EL (cell line): Measurements from ENCODE around the gene ZNF484.
"Not testable (repeated sequence)": the region's sequence is repeated elsewhere in the genome, so short reads cannot be mapped to it uniquely, and the experiment has no call there.

Source experiments
- DNase-seq: peaks from one replicate; pipeline ENCODE4 v3.0.0-alpha.2; 2016

Gene ZNF484

DNA sequence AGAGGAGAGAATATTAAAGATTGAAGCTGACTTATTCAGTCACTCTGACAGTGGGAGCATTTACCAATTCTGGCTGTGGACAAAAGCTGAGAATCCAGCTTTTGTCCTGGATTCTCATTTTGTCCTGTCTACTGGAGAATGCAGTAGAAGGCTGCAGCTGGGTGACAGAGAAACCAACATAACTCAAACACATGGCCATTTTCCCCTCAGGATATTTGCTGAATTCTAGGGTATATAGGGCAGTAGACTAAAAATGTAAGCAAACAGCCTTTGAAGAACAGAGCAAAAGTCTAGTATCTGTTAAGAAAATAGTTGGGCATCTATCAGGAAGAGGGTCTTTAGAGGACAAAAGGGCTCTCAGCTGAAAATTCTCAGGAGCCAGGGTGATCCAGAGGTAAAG is 20.6 kb downstream of the ZNF484 start:
- no peak for DNase-seq

DNA sequence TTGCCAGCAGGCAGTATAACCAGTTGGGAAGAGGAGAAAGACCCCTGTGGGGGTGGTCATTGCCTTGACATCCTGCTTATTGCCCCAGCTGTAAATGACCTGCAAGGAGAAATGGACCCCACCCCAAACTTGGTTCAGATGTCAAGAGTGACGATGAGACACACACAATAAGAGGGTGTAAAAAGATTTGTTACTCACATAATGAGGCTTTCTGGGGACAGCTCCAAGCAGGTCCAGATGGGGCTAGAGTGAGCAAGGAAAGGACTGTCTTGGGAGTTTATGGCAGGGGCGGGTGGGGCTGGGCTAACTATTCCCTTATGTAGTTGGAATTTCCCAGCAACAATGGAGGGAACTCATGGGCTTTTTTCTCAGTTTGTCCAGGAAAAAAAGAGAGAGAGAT is 24.1 kb downstream of the ZNF484 start:
- no peak for DNase-seq

DNA sequence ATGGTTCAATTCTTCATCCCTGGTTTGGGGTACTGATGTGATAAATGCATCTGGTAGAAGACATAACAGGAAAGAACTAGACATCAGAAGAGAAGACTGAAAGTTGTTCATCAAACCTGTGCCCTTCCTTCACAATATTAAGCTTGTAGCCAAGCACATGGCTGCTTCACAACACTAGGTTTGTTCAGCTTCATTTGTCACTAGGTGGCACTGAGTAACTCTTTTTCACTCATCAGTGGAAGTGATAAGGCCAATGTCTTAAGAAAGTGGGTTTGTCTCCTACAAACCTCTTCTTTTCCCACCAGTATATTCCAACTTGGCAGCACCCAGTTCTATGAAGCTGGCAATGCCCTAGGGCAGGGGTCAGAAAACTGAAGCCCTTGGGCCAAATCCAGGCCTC is 26.9 kb downstream of the ZNF484 start:
- DNase-seq, result no peak

DNA sequence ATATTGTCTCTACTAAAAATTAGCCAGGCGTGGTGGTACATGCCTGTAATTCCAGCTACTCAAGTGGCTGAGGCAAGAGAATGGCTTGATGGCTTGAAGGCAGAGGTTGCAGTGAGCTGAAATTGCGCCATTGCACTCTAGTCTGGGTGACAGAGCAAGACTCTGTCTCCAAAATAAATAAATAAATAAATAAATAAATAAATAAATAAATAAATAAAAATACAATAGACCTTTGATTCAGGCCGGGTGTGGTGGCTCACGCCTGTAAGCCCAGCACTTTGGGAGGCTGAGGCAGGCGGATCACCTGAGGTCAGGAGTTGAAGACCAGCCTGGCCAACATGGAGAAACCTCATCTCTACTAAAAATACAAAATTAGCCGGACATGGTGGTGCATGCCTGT is 29.1 kb downstream of the ZNF484 start:
- DNase-seq, result not testable (repeated sequence)

DNA sequence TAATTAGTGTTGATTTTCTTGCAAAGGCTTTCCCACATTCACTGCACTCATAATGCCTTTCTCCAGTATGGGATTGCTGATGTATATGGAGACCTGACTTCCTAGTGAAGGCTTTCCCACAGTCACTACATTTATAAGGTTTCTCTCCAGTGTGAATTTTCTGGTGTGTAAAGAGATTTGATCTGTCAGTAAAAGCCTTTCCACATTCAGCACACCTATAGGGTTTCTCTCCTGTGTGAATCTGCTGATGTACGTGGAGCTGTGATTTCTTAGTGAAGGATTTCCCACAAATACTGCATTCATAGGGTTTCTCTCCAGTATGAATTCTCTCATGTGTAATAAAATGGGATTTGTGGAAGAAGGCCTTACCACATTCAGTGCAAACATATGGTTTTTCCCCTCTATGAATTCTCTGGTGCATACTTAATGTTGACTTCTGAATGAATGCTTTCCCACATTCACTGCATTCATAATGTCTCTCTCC is 31.1 kb downstream of the ZNF484 start:
- no peak for DNase-seq

DNA sequence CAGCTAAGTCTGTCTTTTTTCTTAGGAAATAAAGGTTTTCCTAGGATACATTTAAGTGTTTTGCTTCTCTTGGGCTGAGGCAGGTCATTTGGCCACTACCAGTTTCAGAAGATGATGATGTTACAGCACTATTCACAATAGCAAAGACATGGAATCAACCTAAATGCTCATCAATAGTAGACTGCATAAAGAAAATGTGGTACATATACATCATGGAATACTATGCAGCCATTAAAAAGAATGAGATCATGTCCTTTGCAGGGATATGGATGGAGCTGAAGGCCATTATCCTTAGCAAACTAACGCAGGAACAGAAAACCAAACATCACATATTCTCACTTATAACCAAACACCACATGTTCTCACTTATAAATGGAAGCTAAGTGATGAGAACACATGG is 39.4 kb downstream of the ZNF484 start:
- DNase-seq, result not testable (repeated sequence)

DNA sequence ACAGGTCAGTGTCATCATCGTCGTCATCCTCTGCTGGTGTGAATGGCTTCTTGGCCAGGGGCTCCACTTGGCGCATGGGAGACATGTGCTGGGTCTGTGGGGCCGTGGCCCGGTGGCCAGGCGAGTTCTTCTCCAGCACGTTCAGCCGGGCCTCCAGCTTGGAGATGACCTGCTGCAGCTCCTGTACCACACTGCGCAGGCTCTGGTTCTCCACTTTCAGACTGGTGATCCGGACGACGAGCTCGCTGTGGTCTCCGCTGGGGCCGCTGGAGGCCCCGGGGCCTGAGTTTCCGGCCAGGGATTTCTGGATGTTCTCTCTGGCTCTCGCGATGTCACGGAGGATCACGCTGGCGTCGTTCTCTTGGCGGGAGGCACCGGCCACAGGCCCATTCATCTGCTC is 40.6 kb downstream of the ZNF484 start:
- no peak for DNase-seq

DNA sequence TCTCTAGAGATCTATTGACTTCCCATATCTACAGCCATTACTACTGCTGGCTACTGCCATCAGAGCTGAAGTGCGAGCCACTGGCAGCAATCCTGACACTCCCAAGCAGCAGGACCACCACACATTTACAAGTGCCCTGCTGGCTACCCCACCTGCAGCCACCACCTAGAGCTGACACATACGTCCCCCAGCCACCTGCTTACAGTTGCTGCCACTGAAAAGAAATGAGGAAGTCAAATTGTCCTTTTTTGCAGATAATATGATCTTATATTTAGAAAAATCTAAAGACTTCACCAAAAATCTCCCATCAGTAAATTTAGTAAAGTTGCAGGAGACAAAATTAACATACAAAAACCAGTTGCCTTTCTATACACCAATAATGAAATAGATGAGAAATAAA is 48.4 kb downstream of the ZNF484 start:
- DNase-seq, result no peak

DNA sequence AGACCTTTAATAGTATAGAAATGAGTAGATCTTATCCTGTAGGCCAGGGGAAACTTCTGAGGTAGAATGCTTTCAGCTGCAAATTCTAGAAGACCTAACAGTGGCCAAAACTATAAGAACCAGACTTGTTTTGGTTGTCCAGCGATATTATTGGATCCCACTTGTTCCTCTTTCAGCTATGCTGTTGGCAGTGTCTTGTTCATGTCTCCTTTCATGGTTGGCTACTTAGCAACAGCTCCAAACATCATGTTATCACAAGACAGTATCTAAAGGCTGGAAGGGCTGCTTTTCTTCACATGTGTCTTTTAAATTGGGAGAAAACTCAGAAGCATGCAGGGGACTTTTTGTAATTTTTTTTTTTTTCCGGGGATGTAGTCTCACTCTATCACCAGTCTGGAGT is 52.8 kb downstream of the ZNF484 start:
- not testable (repeated sequence) for DNase-seq

DNA sequence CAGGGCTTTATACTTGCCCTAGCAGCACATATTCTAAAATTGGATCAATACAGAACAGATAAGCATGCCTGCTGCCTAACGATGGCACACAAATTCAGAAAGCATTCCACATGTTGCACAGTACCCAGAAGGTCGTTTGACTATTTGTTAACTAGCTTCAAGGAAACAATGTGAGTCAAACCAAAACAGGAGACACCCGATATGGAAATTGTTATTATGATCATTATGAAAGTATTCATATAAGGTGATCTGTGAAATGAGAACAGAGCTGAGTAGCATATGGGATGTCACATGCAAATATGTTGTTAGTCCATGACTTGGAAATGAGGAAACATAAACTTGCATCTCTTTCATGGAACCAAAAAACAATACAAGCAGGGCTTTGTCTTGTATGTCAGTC is 56.9 kb downstream of the ZNF484 start:
- no peak for DNase-seq

DNA sequence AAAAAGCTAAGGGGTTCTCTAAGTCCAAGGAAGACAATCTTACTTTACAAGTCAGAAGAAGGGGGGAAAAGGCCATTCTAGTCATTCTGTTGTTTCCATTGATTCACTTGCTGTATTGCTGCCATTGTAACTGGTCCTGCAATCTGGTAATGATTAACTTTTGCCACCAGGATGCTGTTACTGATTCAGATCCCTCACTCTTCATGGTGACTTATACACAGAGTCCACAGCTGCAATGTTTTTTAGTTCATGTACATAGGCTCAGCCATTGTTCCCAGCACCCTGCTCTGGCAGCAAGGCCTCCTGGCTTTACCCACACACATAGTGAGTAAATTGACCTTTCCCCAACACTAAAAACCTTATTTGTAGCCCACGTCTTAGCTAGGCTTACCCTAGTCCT is 57.9 kb downstream of the ZNF484 start:
- DNase-seq, result not testable (repeated sequence)

DNA sequence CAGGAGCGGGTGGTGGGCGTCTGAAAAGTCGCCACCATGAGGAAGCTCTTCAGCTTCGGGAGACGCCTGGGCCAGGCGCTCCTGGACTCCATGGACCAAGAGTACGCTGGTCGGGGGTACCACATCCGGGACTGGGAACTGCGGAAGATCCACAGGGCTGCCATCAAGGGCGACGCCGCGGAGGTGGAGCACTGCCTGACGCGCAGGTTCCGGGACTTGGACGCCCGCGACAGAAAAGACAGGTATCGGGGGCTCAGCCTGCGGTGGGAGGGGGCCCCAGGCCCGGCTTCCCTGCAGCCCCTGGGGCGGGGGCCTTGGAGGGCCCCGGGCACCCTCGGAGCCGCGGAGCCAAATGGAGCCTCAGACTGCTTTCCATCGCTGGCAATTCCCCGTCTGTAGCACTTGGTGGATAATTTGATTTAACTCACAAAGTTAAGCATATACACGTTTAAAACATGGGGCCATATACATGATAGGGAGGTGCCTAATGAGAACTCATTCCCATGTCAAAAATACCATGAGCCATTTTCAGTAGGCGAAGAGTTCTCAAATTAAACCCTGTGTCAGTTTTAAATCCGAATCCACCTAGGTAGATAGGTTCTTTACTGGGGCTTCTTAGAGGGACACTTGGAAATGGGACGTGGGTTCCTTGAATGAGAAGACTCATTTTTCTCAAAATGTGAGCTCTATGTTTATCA is 68.1 kb downstream of the ZNF484 start:
- not testable (repeated sequence) for DNase-seq

DNA sequence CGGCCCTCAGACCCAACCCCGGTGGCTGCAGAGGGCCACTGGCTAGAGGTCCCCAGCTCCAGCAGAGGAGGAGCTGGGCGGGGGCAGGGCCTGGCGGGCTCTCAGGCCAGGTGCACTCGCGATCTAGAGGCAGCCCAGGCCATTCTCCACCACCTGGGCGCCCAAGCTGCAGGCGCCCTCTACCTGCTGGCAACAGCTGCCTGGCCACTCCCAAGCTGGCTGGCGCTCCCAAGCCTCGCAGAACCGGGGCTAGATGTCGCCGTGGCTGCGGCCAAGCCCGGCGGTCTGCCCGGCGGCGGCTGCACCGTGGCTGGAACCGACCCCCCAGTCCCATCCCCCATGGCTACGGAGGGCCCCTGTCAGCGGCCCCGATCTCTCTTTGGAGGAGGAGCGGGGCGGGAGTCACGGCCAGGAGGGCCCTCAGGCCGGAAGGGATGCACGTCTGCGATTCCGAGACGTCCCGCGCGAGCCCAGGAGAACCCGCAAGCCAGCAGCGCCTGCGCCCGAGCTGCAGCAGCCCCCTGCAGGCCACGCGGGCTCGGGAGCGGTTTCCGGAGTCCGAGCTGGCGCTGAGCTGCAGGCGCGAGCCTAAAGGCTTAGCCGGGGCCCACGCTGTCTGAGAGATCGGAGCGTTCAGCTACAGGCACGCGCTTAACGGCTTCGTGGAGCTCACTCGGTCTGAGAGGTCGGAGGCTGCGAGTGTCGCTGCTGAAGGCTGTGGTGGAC is 68.9 kb downstream of the ZNF484 start:
- peak; percentile 65 for DNase-seq

DNA sequence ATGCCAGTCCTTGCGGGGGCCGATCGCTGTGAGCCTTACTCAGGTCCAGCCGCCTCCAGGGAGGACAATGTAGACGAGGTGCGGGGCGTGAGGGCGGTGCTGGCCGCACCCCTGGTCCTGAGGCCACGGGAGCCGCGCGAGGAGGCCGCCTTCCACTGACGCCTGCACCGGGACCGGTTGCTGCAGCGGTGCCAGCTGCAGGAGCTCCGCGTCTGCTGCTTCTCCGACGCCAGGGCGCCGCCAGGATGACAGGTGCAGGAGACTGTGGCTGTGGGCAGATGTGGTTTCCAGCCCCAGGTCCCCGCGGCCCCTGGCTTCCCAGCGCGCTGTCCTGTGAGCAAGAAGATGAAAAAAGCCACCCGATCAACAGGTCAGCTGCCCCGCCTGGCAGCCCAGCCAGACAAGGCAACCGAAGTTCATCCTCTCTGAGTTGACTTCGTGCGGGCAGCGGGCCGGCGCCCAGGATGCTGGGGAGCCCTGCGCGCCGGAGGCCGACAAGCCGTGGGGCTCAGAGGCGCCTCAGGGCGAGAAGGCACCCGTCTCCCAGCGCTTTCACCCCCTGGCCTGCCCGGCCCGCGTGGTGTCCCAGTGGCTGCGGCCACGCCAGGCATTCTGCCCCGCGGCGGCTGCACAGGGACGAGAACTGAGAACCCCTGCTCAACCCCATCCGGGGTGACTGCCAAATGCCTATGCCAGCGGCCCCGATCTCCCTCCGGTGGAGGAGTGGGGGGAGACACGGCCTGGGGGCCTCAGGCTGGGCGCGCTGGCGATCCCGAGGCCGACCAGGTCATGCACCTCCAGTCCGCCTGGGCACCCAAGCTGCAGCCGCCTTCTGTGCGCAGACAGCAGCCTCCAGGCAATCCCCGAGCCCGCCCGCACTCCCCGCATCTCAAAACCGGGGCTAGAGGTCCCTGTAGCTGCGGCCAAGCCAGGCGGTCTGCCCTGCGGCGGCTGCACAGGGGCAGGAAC is 69.8 kb downstream of the ZNF484 start:
- DNase-seq, result no peak

DNA sequence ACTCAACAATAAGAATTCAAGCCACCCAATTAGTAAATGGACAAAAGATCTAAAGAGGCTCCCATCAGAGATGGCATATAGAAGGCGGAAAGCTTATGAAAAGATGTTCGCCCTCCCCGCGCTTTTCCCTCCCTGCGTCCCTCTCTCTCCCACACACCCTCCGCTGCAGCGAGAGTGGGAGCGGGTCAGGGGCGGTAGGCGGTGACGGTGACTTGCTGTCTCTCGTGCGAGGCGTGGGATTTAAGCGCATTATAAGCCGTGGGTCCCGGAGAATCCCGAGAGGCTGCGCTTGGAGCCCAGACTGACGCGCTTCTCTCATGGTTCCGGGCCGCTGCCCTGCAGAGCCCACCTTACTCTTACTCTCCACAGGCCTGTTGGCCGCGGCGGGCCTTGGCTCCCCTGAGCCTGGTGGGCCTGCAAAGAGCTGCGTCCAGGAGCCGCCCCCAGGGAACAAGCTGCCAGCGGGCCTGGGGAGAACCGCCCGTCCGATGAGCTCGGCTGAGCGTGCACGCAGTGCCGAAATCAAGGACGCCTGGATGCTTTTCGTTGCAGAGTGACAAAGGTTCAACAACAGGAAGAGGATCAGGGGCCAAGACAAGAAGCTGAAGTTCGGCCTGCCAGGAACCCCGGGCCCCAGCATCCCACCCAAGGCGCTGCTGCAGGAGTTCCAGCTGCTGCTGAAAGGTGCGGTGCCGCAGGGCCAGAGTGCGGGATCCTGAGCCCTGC is 70.6 kb downstream of the ZNF484 start:
- DNase-seq, result no peak

DNA sequence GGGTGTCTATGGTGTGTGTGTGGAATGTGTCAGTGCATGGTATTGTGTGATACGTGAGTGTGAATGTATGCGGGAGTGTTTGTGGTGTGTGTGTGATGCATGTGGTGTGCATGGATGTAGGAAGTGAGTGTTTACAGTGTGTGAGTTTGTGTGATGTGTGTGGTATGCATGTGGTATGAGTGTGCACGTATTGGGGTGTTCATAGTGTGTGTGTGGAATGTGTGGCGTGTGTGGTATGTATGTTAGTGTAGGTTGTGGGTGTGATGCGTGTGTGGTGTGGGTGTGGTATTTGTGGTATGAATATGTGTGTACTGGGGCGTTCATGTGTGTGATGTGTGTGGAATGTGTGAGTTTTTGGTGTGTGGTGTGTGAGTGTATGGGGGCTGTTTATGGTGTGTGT is 73.1 kb downstream of the ZNF484 start:
- DNase-seq, result no peak

DNA sequence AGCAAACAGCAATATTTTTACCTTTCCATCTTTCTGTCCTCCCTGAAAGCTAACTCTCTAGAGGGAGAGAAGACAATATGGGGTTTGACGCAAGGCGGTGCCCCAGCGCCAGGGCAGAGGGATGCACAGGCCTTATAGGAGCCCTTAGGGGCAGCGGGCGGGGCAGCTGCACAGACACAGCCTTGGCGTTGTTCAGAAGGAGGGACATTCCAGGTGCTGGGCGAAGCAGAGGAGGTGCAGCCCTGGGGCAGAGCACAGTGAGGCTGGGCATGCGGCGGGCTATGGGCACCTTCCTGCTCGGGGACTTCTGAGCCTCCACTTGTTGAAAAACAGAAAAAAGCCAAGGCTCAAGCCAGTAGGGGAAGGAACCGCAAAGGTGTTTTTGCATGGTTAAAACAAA is 79.5 kb downstream of the ZNF484 start:
- DNase-seq, result no peak

DNA sequence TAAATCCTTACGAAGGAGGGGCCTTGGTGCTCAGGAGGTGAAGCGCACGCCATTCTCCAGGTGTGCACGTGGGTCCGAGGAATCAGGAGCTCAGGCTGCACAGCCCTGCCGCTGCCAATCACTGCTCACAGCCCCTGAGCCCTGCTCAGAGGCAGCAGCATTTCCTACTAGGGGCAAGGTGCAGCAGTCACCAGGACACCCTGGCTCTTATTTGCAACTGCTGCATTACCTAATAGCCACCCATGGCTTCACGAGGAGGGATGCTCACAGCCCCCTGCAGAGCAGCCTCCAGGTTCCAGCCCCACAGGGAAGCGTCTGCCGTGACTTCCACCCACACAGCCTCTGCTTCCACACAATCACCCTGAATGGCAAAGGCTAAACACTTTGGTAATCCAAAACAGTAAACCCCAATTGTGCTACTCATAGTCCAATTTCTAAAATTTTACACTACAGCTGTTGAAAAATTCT is 81.5 kb downstream of the ZNF484 start:
- DNase-seq, result not testable (repeated sequence)

DNA sequence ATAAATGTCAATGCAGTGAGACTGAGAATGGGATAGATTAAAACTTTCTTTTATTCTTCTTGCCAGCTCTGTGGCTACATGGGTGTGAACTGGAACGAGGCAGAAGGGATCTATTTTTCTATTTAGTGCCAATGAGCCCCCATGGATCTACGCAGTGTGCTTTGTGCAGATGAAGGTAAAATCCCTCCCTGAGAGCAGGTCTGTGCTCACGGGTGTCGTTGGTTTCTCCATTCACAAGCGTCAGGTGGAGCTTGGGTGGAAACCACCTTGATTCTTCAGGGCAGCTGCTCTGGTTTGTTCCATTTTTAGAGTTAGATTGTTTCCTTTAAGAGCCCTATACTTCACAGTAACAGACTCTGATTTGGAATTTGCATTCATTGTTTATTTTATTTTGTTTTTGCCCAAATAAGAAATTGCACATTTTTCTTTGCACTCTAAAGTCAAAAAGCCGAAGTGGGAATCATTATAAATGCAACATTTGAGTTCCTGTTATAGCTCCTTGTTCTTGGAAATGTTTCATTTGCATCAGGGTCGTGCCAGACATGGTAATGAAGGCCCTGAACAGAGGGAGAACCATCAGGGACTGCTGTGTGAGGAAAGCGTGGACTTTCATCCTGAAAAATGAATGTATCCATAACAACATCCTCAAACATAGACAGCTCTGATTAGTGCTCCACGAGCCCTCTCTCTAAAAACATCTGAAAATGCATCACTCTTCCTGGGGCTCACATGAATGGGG is 82.1 kb downstream of the ZNF484 start:
- no peak for DNase-seq
